Testis (tissue), 3 donors: Measurements from ENCODE around the gene MX1. TPM values are rescaled to one million over a fixed set of nuclear protein-coding genes. Genes with fewer than 3 reads are reported as not detected.
A peak's percentile ranks its signal among the peaks of the same experiment; 100 is the strongest.

Experiments
- DNase-seq: peaks from one replicate; pipeline ENCODE4 v3.0.0-alpha.2; 2019
- H3K27ac ChIP-seq, 2 donors: fragments of 200-600 bp; sonication (generic); one replicate each; pipeline ENCODE4 v1.5.1; 2019
- H3K27me3 ChIP-seq: fragments of 200-600 bp; sonication (generic); one replicate; pipeline ENCODE4 v1.5.1; 2019
- H3K36me3 ChIP-seq: fragments of 200-600 bp; sonication (generic); one replicate; pipeline ENCODE4 v1.5.1; 2017; ENCODE audit warnings: low read depth; ENCODE audit errors: missing control alignments
- H3K4me1 ChIP-seq: fragments of 200-600 bp; sonication (generic); one replicate; pipeline ENCODE4 v1.5.1; 2019
- H3K4me3 ChIP-seq, 2 donors: fragments of 200-600 bp; sonication (generic); one replicate each; pipeline ENCODE4 v1.5.1; 2017 to 2019
- H3K9me3 ChIP-seq: fragments of 200-600 bp; sonication (generic); one replicate; pipeline ENCODE4 v1.5.1; 2017
- POLR2A ChIP-seq: fragments of 450-650 bp; IDR thresholded peaks from one replicate; pipeline ENCODE4 v1.6.1; 2017; ENCODE audit warnings: antibody characterized with exemption, mild to moderate bottlenecking, moderate library complexity
- WGBS, 2 donors: methylation state at CpG; one replicate each; pipeline ENCODE4 v1.1.5; 2018; 5-methylcytosine and 5-hydroxymethylcytosine counted together
- intact Hi-C: fragments of 100-400 bp; cut with DNase I; formaldehyde crosslinking; loops from one replicate; pipeline ENCODE4 v1.15.1; 2023; ENCODE audit warnings: low total_unique reads
- polyA plus RNA-seq: library from polyadenylated mRNA; stranded (reverse); fragments of 350-450 nt; fragmentation: Illumina TruSeq; extraction: RNeasy Lipid Tissue Mini Kit (QIAGEN cat#74804); gene quantifications from one replicate; pipeline ENCODE4 v1.2.3, GENCODE V29; 2014; ENCODE audit warnings: low read depth, low replicate concordance; ENCODE audit not compliant: insufficient read depth
- total RNA-seq, 2 donors: library from RNA; depleted of rRNA; stranded (reverse); fragments of >200 nt; gene quantifications; one replicate each; pipeline ENCODE4 v1.2.3, GENCODE V29; 2016
- TF ChIP-seq, protein P1 (sequence below), 3 experiments: fragments of 450-650 bp in 2 of 3; fragments of 200-600 bp in 1 of 3; sonication (generic) in 1 of 3; IDR thresholded peaks; one replicate each; pipeline ENCODE4 v1.5.1; 2016 to 2019; ENCODE audit warnings: antibody characterized with exemption in 3 of 3, mild to moderate bottlenecking in 2 of 3, moderate library complexity in 1 of 3

MX1 gene
- total and polyA plus RNA-seq, 3 donors from 2014 or later, result 18.0 to 36.1 (median 22.7) TPM

- Histone ChIP-seq H3K27ac (peak overlapping the region; percentile 52 to 64), H3K4me3 (peak overlapping the region; percentile 66 to 82), H3K27me3 (no peaks in the 10 kb centered on the region), H3K36me3 (no peaks in the 10 kb centered on the region), H3K4me1 (peaks cover 5% of the 10 kb centered on the region), H3K9me3 (no peaks in the 10 kb centered on the region)
- DNase-seq, result peak; percentile 13
- 17 to 29% methylated on average over 11 to 41 of the region's 41 CpGs for WGBS, 2 donors
- intact Hi-C loops, result no loop called here
- no peak for TF ChIP-seq POLR2A
- TF ChIP-seq, protein P1, sequence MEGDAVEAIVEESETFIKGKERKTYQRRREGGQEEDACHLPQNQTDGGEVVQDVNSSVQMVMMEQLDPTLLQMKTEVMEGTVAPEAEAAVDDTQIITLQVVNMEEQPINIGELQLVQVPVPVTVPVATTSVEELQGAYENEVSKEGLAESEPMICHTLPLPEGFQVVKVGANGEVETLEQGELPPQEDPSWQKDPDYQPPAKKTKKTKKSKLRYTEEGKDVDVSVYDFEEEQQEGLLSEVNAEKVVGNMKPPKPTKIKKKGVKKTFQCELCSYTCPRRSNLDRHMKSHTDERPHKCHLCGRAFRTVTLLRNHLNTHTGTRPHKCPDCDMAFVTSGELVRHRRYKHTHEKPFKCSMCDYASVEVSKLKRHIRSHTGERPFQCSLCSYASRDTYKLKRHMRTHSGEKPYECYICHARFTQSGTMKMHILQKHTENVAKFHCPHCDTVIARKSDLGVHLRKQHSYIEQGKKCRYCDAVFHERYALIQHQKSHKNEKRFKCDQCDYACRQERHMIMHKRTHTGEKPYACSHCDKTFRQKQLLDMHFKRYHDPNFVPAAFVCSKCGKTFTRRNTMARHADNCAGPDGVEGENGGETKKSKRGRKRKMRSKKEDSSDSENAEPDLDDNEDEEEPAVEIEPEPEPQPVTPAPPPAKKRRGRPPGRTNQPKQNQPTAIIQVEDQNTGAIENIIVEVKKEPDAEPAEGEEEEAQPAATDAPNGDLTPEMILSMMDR (IDR thresholded peaks at IDR 0.05), result no peak
These were observed 801 bp downstream of the MX1 start for GRCh38 chr21:41426676-41427404.

- H3K9me3 ChIP-seq, result no peaks in the 10 kb centered on the region
- intact Hi-C loops, result no loop called here
- no peak overlapping the region for H3K27ac ChIP-seq
- peak; percentile 2 for DNase-seq
- H3K4me3 ChIP-seq, result no peak overlapping the region
- no peaks in the 10 kb centered on the region for H3K36me3 ChIP-seq
- H3K4me1 ChIP-seq, result peaks cover 5% of the 10 kb centered on the region
- no peak for TF ChIP-seq POLR2A
- TF ChIP-seq, protein P1 (IDR thresholded peaks at IDR 0.05), result no peak
- WGBS, 2 donors, result 84 to 86% methylated on average over 8 of the region's 8 CpGs
- H3K27me3 ChIP-seq, result no peaks in the 10 kb centered on the region
These were observed 1.5 kb downstream of the MX1 start for GRCh38 chr21:41427556-41427955.

DNA sequence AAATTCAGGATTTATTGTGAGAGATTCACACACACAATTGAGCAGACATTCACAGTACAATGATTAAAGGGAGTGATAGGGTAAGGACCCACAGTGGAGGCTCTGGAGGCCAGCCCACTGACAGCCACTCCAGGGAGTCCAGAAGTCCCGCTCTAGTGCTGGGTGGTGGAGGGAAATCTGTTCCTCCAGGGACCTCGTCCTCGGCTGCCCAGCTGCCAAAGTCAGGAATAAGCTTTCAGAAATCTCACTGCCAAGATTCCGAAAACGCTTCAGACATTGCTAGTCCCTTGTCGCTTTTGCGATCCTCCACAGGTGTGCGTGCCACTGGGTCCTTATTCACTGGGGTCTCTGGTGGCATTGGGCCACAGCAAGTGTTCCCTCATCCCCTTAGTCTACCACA is 2.3 kb downstream of the MX1 start:
- no peaks in the 10 kb centered on the region for H3K36me3 ChIP-seq
- H3K4me1 ChIP-seq, result peaks cover 5% of the 10 kb centered on the region
- H3K4me3 ChIP-seq, result no peak overlapping the region
- H3K27me3 ChIP-seq, result no peaks in the 10 kb centered on the region
- no peak overlapping the region for H3K27ac ChIP-seq
- H3K9me3 ChIP-seq, result no peaks in the 10 kb centered on the region
- 97% methylated on average over 8 of the region's 8 CpGs for WGBS, 2 donors
- DNase-seq, result peak; percentile 4
- intact Hi-C loops, result no loop called here
- TF ChIP-seq, protein P1 (IDR thresholded peaks at IDR 0.05), result no peak
- no peak for TF ChIP-seq POLR2A

- Histone ChIP-seq H3K36me3 (no peaks in the 10 kb centered on the region), H3K27me3 (no peaks in the 10 kb centered on the region), H3K4me1 (peaks cover 5% of the 10 kb centered on the region), H3K4me3 (no peak overlapping the region), H3K27ac (no peak overlapping the region), H3K9me3 (no peaks in the 10 kb centered on the region)
- no peak for TF ChIP-seq POLR2A
- TF ChIP-seq, protein P1 (IDR thresholded peaks at IDR 0.05), result no peak
- peak; percentile 2 for DNase-seq
- intact Hi-C loops, result no loop called here
- 89 to 94% methylated on average over 6 of the region's 6 CpGs for WGBS, 2 donors
These were observed 2.8 kb downstream of the MX1 start for GRCh38 chr21:41428847-41429246.

GRCh38 chr21:41429305-41429704 is 3.3 kb downstream of the MX1 start:
- Histone ChIP-seq H3K27ac (no peak overlapping the region), H3K36me3 (no peaks in the 10 kb centered on the region), H3K4me3 (no peak overlapping the region), H3K27me3 (no peaks in the 10 kb centered on the region), H3K4me1 (peaks cover 5% of the 10 kb centered on the region), H3K9me3 (no peaks in the 10 kb centered on the region)
- intact Hi-C loops, result no loop called here
- 90 to 97% methylated on average over 3 of the region's 3 CpGs for whole genome bisulfite sequencing, 2 donors
- no peak for TF ChIP-seq POLR2A
- TF ChIP-seq, protein P1 (IDR thresholded peaks at IDR 0.05), result no peak
- peak; percentile 2 for DNase-seq
